Measurements from ENCODE around the gene ANKRD44.

DNA sequence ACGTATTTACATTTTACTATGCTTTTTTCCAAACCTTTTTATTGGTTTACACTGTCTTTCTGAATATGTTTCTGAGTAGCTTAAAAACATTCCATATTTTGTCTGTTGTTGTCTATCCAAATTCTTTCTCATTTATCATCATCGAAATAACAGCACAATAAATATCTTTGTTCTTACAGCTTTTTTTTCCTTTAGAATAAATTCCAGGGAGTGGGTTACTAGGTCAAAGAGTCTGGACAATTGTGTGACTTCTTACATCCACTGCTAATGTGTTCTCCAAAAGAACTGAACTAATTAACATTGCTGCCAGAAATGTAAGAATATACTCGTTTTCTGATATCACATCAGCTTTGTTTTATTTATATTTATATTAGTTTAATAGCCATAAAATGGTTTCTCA lies 59.4 kb downstream of the ANKRD44 start:
- TF ChIP-seq, protein P1, sequence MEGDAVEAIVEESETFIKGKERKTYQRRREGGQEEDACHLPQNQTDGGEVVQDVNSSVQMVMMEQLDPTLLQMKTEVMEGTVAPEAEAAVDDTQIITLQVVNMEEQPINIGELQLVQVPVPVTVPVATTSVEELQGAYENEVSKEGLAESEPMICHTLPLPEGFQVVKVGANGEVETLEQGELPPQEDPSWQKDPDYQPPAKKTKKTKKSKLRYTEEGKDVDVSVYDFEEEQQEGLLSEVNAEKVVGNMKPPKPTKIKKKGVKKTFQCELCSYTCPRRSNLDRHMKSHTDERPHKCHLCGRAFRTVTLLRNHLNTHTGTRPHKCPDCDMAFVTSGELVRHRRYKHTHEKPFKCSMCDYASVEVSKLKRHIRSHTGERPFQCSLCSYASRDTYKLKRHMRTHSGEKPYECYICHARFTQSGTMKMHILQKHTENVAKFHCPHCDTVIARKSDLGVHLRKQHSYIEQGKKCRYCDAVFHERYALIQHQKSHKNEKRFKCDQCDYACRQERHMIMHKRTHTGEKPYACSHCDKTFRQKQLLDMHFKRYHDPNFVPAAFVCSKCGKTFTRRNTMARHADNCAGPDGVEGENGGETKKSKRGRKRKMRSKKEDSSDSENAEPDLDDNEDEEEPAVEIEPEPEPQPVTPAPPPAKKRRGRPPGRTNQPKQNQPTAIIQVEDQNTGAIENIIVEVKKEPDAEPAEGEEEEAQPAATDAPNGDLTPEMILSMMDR (conservative IDR thresholded peaks at IDR 0.05; ENCODE audit: low read depth, low read length), result no peak
- no peak for TF ChIP-seq EZH2 (IDR thresholded peaks at IDR 0.05; ENCODE audit: low read length, unreplicated experiment)

Data from PC-3 (cell line).